ENCODE data around the gene TBC1D10A.

TBC1D10A gene

GRCh38 chr22:30265823-30266444 is 60.8 kb downstream of the TBC1D10A start:
- Histone ChIP-seq H3K36me3 (ENCODE audit: control insufficient read depth in 2 of 2, insufficient read depth in 1 of 2, low read length in 2 of 2) (no peaks in the 10 kb centered on the region), H3K9me3 (ENCODE audit: control insufficient read depth, insufficient read depth, low read depth, low read length) (no peaks in the 10 kb centered on the region), H3K27ac (ENCODE audit: extremely low read depth, low read depth, low read length) (no peak overlapping the region), H3K4me3 (ENCODE audit: low read depth, low read length) (no peak overlapping the region), H3K4me1 (ENCODE audit: control insufficient read depth, insufficient read depth, low read length) (no peaks in the 10 kb centered on the region)
- TF ChIP-seq ZBTB20 (tag by site-specific recombination; IDR thresholded peaks at IDR 0.05) = 0 out of 2 replicates have a peak, but pooled peaks have one; percentile 16
- peak; percentile 80; the same call in 1 of the 2 replicates for TF ChIP-seq ZNF692 (tag by site-specific recombination; IDR thresholded peaks at IDR 0.05)
- no peak for TF ChIP-seq BCL6B (tag by site-specific recombination; IDR thresholded peaks at IDR 0.05)
- peak; percentile 79 for TF ChIP-seq ZFHX2 (tag by site-specific recombination; conservative IDR thresholded peaks at IDR 0.05)
- TF ChIP-seq PRDM10 (tag by site-specific recombination; IDR thresholded peaks at IDR 0.05) = no peak
- peak; percentile 73 for TF ChIP-seq ATF2 (tag by site-specific recombination; IDR thresholded peaks at IDR 0.05; ENCODE audit: low read depth)
- TF ChIP-seq GLIS1 (tag by site-specific recombination; IDR thresholded peaks at IDR 0.05) = 0 out of 2 replicates have a peak, but pooled peaks have one; percentile 31
- TF ChIP-seq GLIS2 (tag by site-specific recombination; IDR thresholded peaks at IDR 0.05) = peak; percentile 53
- TF ChIP-seq REST (tag by site-specific recombination; IDR thresholded peaks at IDR 0.05) = no peak
- TF ChIP-seq ZNF623 (tag by site-specific recombination; IDR thresholded peaks at IDR 0.05) = no peak
- no peak for TF ChIP-seq ZNF121 (tag by site-specific recombination; IDR thresholded peaks at IDR 0.05)
- 0 out of 2 replicates have a peak, but pooled peaks have one; percentile 24 for TF ChIP-seq PATZ1 (tag by site-specific recombination; IDR thresholded peaks at IDR 0.05)
- TF ChIP-seq ZFP69B (tag by site-specific recombination; IDR thresholded peaks at IDR 0.05) = 0 out of 2 replicates have a peak, but pooled peaks have one; percentile 33
- TF ChIP-seq HIC1 (tag by site-specific recombination; IDR thresholded peaks at IDR 0.05) = peak; percentile 24; the same call in 1 of the 2 replicates
- TF ChIP-seq KLF9 (tag by site-specific recombination; IDR thresholded peaks at IDR 0.05; ENCODE audit: low read depth) = peak; percentile 57
- TF ChIP-seq ZNF561 (tag by site-specific recombination; IDR thresholded peaks at IDR 0.05; ENCODE audit: borderline replicate concordance) = no peak
- POLR2A ChIA-PET = interaction anchor here (0.6 kb wide), 1 partner anchor 463 kb away, joined by 5 read pairs; no protein-coding TSS in a partner anchor
- CTCF ChIA-PET = interaction anchor here (3.4 kb wide), 1 partner anchor 21 kb away, joined by 54 read pairs; no protein-coding TSS in a partner anchor
